Testis (tissue), 2 donors: ENCODE data around the gene CEP250.

Source experiments
- CTCF ChIP-seq, 3 experiments: fragments of 450-650 bp in 2 of 3; fragments of 200-600 bp in 1 of 3; sonication (generic) in 1 of 3; IDR thresholded peaks; one replicate each; pipeline ENCODE4 v1.5.1; 2016 to 2019; ENCODE audit warnings: antibody characterized with exemption in 3 of 3, mild to moderate bottlenecking in 2 of 3, moderate library complexity in 1 of 3
- POLR2A ChIP-seq: fragments of 450-650 bp; IDR thresholded peaks from one replicate; pipeline ENCODE4 v1.6.1; 2017; ENCODE audit warnings: antibody characterized with exemption, mild to moderate bottlenecking, moderate library complexity

- TF ChIP-seq CTCF (IDR thresholded peaks at IDR 0.05) (no peak), POLR2A (no peak)
Measured at GRCh38 chr20:35506872-35507638, 51.7 kb downstream of the CEP250 start.
